Prostate gland (tissue), 2 donors: Measurements from ENCODE around the gene PIP4K2B.

Experiments used
- POLR2A ChIP-seq: fragments of 450-650 bp; IDR thresholded peaks from one replicate; pipeline ENCODE4 v1.6.1; 2016; ENCODE audit warnings: antibody characterized with exemption, mild to moderate bottlenecking
- POLR2AphosphoS5 ChIP-seq: sonication (generic); formaldehyde crosslinking; IDR thresholded peaks from one replicate; pipeline ENCODE4 v1.6.1; 2017; ENCODE audit warnings: antibody characterized with exemption
- TF ChIP-seq, protein P1 (sequence below), 4 experiments: fragments of 200-600 bp in 2 of 4; fragments of 450-650 bp in 2 of 4; sonication (generic) in 2 of 4; IDR thresholded peaks; 1 replicate in 3 of 4; 2 replicates in 1 of 4; pipeline ENCODE4 v1.5.1; 2016 to 2019; ENCODE audit warnings: antibody characterized with exemption in 4 of 4, mild to moderate bottlenecking in 2 of 4, moderate library complexity in 2 of 4

DNA sequence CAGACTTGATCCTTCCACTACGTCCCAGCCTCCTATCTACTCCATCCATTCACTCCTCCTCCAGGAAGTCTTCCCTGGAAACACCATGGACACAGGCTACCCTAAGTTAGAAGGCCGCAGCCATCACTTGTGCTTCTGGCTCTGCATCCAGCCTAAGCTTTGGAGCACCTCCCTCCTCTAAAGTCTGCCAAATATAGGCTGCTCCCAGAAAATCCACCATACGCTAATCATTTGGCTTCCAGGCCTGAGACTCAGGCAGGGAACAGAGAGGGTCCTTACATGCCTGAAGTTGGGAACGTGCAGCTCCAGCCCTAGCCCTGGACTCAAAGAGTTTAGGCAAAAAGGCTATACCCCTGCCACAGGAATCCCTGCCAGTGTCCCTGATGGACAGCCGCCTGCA is 57.9 kb downstream of the PIP4K2B start:
- TF ChIP-seq POLR2A (no peak), POLR2AphosphoS5 (no peak)
- TF ChIP-seq, protein P1, sequence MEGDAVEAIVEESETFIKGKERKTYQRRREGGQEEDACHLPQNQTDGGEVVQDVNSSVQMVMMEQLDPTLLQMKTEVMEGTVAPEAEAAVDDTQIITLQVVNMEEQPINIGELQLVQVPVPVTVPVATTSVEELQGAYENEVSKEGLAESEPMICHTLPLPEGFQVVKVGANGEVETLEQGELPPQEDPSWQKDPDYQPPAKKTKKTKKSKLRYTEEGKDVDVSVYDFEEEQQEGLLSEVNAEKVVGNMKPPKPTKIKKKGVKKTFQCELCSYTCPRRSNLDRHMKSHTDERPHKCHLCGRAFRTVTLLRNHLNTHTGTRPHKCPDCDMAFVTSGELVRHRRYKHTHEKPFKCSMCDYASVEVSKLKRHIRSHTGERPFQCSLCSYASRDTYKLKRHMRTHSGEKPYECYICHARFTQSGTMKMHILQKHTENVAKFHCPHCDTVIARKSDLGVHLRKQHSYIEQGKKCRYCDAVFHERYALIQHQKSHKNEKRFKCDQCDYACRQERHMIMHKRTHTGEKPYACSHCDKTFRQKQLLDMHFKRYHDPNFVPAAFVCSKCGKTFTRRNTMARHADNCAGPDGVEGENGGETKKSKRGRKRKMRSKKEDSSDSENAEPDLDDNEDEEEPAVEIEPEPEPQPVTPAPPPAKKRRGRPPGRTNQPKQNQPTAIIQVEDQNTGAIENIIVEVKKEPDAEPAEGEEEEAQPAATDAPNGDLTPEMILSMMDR (IDR thresholded peaks at IDR 0.05): no peak
